22Rv1 (cell line): ENCODE measurements around the gene SYNDIG1.

ENCODE experiments used
- ZFX ChIP-seq: fragments of 450-650 bp; IDR thresholded peaks from 2 replicates; pipeline ENCODE4 v1.6.1; 2017; ENCODE audit warnings: antibody characterized with exemption, borderline replicate concordance
- TF ChIP-seq, protein P1 (sequence below): fragments of 450-650 bp; IDR thresholded peaks from 2 replicates; pipeline ENCODE4 v1.5.1; 2017; ENCODE audit warnings: mild to moderate bottlenecking

DNA sequence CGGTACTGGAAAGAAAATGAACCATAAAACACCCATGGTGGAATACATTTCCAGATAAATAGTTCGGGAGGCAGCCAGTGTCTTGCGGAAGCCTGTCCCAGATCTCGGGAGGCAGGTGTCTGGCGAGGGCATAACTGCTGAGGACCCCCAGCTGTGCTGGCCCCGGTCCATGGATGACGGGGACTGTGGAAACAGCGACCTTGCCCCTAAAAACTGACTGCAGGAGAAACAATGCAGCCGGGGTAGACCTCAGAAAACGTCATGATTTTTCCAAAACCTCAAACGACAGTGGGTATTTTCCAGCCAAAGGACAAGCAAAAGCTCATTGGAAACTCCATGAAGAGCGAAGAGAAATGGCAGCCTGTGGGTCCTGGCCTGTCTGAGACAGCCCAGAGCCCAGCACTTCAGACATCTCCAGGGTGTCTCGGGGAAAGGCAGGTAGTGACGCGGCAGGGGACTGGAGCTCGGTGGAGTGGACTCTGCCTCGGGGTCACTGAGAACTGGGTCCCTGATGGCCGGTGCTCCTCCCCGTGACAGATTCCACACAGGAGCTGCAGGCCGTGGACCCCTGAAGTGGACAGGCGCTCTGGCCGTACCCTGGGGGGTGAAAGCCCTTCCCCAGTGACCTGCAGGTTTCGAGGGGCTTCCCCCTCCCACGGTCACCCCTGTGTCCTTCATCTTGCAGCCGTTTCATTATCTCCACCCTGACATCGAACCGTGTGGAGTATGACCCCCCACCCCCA, 188.6 kb downstream of the SYNDIG1 start:
- TF ChIP-seq, protein P1, sequence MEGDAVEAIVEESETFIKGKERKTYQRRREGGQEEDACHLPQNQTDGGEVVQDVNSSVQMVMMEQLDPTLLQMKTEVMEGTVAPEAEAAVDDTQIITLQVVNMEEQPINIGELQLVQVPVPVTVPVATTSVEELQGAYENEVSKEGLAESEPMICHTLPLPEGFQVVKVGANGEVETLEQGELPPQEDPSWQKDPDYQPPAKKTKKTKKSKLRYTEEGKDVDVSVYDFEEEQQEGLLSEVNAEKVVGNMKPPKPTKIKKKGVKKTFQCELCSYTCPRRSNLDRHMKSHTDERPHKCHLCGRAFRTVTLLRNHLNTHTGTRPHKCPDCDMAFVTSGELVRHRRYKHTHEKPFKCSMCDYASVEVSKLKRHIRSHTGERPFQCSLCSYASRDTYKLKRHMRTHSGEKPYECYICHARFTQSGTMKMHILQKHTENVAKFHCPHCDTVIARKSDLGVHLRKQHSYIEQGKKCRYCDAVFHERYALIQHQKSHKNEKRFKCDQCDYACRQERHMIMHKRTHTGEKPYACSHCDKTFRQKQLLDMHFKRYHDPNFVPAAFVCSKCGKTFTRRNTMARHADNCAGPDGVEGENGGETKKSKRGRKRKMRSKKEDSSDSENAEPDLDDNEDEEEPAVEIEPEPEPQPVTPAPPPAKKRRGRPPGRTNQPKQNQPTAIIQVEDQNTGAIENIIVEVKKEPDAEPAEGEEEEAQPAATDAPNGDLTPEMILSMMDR, result no peak
- TF ChIP-seq ZFX, result no peak
